ENCODE measurements around the gene FRMD4A. TPM values are rescaled to one million over a fixed set of nuclear protein-coding genes. Genes with fewer than 3 reads are reported as not detected.

The FRMD4A gene
- total and polyA plus RNA-seq, 2 experiments from 2014 or later: 5.4 to 10.3 TPM

- Histone ChIP-seq H3K4me3 (no peak overlapping the region), H3K9me2 (replicated peaks; ENCODE audit: insufficient read depth) (no peaks in the 10 kb centered on the region), H3K27me3 (peaks cover 5% of the 10 kb centered on the region), H3K36me3 (replicated peaks; ENCODE audit: insufficient read depth, low read depth) (no peaks in the 10 kb centered on the region), H4K20me1 (ENCODE audit: insufficient read depth, poor library complexity, severe bottlenecking) (no peaks in the 10 kb centered on the region), H3K79me2 (no peaks in the 10 kb centered on the region), H3K4me2 (no peak overlapping the region), H3K9me3 (ENCODE audit: low read depth) (no peaks in the 10 kb centered on the region), H3K4me1 (ENCODE audit: insufficient read depth) (peaks cover 3% of the 10 kb centered on the region), H2AFZ (no peak overlapping the region), H3K27ac (no peak overlapping the region)
- TF ChIP-seq EZH2 (IDR thresholded peaks at IDR 0.05; ENCODE audit: borderline replicate concordance) (no peak), EZH2phosphoT487 (IDR thresholded peaks at IDR 0.05; ENCODE audit: low read depth, severe bottlenecking, unreplicated experiment) (no peak), CTCF (IDR thresholded peaks at IDR 0.05; ENCODE audit: poor library complexity) (no peak)
- no peak for DNase-seq (ENCODE audit: low spot score)
- 61% methylated on average over 10 of the region's 10 CpGs for WGBS (ENCODE audit: low lambda C conversion rate, missing lambda C conversion rate)
Observed at GRCh38 chr10:13971601-13972475, 358.9 kb downstream of the FRMD4A start.

DNA sequence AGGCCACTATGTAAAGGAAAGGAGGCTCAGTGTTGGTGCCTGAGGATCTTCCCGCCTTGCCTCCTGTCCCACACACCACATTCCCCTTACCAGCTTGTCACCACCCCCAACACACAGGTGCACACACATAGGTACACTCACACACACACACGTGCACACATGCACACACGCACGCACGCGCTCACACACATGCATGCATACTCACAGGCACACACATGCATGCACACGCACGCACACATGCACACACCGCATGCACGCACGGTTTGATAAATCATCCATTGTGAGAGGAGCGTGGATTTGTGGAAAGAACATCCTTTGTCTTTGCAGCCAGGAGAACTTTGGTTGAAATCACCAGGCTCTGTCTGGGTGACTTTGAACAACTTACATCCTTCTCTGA lies 359.8 kb downstream of the FRMD4A start:
- Histone ChIP-seq H3K27me3 (no peaks in the 10 kb centered on the region), H3K9me2 (replicated peaks; ENCODE audit: insufficient read depth) (no peaks in the 10 kb centered on the region), H3K9me3 (ENCODE audit: low read depth) (no peaks in the 10 kb centered on the region), H3K79me2 (no peaks in the 10 kb centered on the region), H2AFZ (no peak overlapping the region), H4K20me1 (ENCODE audit: insufficient read depth, poor library complexity, severe bottlenecking) (no peaks in the 10 kb centered on the region), H3K27ac (no peak overlapping the region), H3K4me3 (no peak overlapping the region), H3K36me3 (replicated peaks; ENCODE audit: insufficient read depth, low read depth) (no peaks in the 10 kb centered on the region), H3K4me2 (no peak overlapping the region), H3K4me1 (ENCODE audit: insufficient read depth) (peaks cover 3% of the 10 kb centered on the region)
- 97% methylated on average over 12 of the region's 12 CpGs for WGBS (ENCODE audit: low lambda C conversion rate, missing lambda C conversion rate)
- no peak for DNase-seq (ENCODE audit: low spot score)
- TF ChIP-seq EZH2phosphoT487 (IDR thresholded peaks at IDR 0.05; ENCODE audit: low read depth, severe bottlenecking, unreplicated experiment) (no peak), EZH2 (IDR thresholded peaks at IDR 0.05; ENCODE audit: borderline replicate concordance) (no peak), CTCF (IDR thresholded peaks at IDR 0.05; ENCODE audit: poor library complexity) (no peak)

- Histone ChIP-seq H2AFZ (no peak overlapping the region), H3K4me1 (ENCODE audit: insufficient read depth) (peaks cover 3% of the 10 kb centered on the region), H3K9me3 (ENCODE audit: low read depth) (no peaks in the 10 kb centered on the region), H3K79me2 (no peaks in the 10 kb centered on the region), H3K27ac (no peak overlapping the region), H3K4me3 (no peak overlapping the region), H4K20me1 (ENCODE audit: insufficient read depth, poor library complexity, severe bottlenecking) (no peaks in the 10 kb centered on the region), H3K4me2 (no peak overlapping the region), H3K36me3 (replicated peaks; ENCODE audit: insufficient read depth, low read depth) (no peaks in the 10 kb centered on the region), H3K27me3 (no peaks in the 10 kb centered on the region), H3K9me2 (replicated peaks; ENCODE audit: insufficient read depth) (no peaks in the 10 kb centered on the region)
- 71% methylated on average over 18 of the region's 18 CpGs for WGBS (ENCODE audit: low lambda C conversion rate, missing lambda C conversion rate)
- TF ChIP-seq EZH2phosphoT487 (IDR thresholded peaks at IDR 0.05; ENCODE audit: low read depth, severe bottlenecking, unreplicated experiment) (no peak), EZH2 (IDR thresholded peaks at IDR 0.05; ENCODE audit: borderline replicate concordance) (no peak), CTCF (IDR thresholded peaks at IDR 0.05; ENCODE audit: poor library complexity) (no peak)
- no peak for DNase-seq (ENCODE audit: low spot score)
Observed at GRCh38 chr10:13970236-13970956, 360.3 kb downstream of the FRMD4A start.

Data from hepatocyte (in vitro differentiated cells).